ENCODE measurements around the gene AATF.
"Not testable (repeated sequence)": the region's sequence is repeated elsewhere in the genome, so short reads cannot be mapped to it uniquely, and the experiment has no call there.

The AATF gene

GRCh38 chr17:37047631-37048104 lies 98.9 kb downstream of the AATF start:
- peak; percentile 77 for DNase-seq (ENCODE audit: low spot score)

DNA sequence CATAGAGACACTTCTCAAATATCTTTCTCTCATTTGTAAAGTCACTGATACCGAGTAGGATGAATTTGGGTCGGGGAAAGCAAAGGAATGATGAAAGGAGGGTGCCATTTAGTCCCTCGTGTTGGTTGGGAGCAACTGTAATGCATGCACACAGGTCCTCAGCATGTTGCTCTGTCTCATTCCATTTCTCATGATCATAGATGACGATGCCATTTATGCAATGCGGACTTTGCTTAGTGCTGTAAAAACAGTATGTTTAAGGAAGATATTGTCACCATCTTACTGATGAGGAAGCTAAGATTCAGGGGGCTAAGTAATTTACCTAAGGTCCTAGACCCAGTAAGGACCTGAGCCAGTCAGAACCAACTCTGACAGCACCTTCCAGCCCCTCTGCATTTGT lies 100.1 kb downstream of the AATF start:
- no peak for DNase-seq (ENCODE audit: low spot score)

DNA sequence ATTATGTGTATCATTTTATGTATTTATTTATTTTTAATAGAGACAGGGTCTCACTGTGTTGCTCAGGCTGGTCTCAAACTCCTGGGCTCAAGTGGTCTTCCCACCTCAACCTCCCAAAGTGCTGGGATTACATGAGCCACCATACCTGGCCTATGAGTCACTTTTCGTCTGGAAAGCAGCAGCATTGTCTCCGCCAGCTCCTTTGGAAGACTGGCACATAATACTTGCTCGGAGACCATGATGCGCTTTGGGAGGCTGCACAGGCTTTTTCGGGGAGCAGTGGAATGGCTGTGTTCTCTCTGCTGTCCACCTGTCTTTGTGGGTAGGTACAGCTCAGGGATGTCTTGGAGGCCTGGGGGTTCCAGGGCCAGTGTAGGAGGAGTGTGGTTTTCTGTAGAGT lies 102.2 kb downstream of the AATF start:
- no peak for DNase-seq (ENCODE audit: low spot score)

GRCh38 chr17:37051381-37051780 lies 102.6 kb downstream of the AATF start:
- DNase-seq (ENCODE audit: low spot score): no peak

DNA sequence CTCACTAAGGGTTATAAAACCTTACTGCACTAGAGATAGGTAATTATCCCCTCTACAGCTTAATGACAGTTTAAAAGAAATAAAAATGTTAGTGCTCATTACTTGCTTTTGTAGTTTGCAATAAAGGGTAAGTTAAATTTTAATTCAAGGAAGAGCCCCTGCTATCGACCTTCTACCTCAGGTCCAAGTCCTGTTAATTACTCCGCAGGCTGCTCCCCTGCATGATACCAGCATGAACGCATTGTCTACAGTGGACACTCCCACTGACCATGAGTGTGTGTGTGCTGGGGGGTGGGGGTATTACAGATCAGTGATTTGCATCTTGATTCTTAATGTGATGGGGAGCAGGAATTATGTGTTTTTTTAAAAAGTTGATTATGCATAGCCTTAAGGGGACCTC lies 103.1 kb downstream of the AATF start:
- DNase-seq (ENCODE audit: low spot score): no peak

DNA sequence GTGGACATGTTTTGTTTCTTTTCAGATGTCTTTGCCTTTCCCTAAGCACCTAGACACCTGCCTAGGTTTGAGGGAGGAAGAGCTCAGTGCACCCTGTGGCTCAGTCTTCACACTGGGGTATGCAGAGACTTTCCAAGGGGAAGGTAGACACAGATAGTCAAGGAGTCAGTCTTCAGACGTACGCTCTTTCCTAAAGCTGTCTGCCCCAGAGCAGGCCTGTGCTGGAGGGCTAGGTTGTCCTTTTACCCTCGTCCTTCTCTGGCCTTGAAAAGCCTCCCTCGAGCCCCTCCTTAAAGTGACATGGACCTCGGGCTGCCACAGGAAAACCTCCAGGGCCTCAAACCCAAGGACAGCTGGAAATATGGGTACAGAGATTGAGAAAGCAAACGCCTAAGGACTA lies 103.7 kb downstream of the AATF start:
- DNase-seq (ENCODE audit: low spot score): no peak

DNA sequence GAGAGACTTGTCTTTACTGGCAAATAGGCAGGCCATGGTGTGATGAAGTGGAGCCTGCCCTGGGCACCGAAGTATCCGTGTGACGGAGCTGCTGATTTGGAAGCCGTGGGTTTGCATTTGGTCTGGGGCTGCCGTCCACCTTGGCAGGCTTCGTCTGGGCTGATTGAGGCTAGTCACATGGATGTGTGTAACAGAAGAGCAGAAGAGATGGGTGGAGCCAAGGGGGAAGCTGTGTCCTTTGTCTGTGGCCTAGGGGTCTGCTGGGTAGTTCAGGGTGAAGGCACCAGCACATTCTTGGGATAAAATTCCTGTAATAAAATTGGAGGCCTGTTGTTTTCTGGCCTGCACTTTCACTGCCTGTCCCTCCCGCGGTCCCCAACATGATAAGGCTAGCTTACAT lies 106.1 kb downstream of the AATF start:
- DNase-seq (ENCODE audit: low spot score): no peak

- DNase-seq (ENCODE audit: low spot score): no peak
These were observed 107.9 kb downstream of the AATF start for GRCh38 chr17:37056622-37057021.

- DNase-seq (ENCODE audit: low spot score): no peak
These were observed 110.7 kb downstream of the AATF start for GRCh38 chr17:37059493-37059892.

- no peak for DNase-seq (ENCODE audit: low spot score)
These were observed 111.3 kb downstream of the AATF start for GRCh38 chr17:37060094-37060493.

- no peak for DNase-seq (ENCODE audit: low spot score)
These were observed 112.2 kb downstream of the AATF start for GRCh38 chr17:37060928-37061327.

- no peak for DNase-seq (ENCODE audit: low spot score)
These were observed 113.3 kb downstream of the AATF start for GRCh38 chr17:37062021-37062420.

DNA sequence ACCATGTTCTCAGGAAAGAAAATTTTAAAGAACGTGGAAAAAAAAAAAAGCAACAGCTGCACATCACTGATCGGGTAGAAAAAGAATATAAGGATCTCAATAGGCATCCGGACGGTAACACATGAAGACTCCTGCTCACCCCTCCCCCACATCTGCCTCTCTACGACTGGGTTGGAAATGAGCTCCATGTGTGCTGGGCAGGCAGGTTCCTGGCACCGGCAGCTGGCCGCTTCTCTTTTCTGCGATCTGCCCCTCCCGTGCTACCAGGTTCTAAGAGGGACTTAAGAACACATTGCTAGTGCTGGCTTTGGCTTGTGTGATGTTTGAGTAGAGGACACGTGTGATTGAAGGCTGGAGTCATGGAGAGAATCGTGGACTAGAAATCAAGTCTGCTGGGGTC lies 115.5 kb downstream of the AATF start:
- DNase-seq (ENCODE audit: low spot score): no peak

- no peak for DNase-seq (ENCODE audit: low spot score)
These were observed 116.2 kb downstream of the AATF start for GRCh38 chr17:37064956-37065355.

GRCh38 chr17:37065486-37066321 lies 117.0 kb downstream of the AATF start:
- DNase-seq (ENCODE audit: low spot score): no peak

GRCh38 chr17:37066322-37067255 lies 117.8 kb downstream of the AATF start:
- no peak for DNase-seq (ENCODE audit: low spot score)

DNA sequence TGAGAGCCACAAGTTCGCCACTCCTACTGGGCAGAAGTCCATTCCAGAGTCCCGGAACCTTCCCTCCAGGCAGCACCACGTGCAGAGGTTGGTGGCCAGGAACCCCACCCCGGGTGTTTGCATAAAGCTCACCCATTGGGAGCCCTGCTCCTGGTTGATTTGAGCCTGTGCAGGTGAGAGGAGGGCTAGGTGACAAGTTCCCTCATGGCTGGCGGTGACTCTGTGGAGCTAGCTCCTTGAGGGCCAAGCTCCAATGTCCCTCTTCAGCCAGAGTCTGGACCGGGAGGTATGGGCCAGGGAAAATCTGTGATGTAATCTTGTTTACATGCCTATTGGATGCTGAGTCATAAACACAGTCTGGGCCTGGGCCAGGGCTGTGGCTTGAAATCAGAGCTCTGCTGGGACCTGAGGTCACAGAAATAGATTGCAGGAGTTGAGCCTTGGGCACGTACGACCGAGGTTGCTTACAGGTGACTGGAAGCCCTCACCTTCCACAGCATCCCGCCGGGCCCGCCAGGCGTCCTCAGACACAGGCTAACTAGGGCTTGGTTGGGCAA lies 118.9 kb downstream of the AATF start:
- peak; percentile 90 for DNase-seq (ENCODE audit: low spot score)

- DNase-seq (ENCODE audit: low spot score): no peak
These were observed 119.5 kb downstream of the AATF start for GRCh38 chr17:37068266-37068665.

- DNase-seq (ENCODE audit: low spot score): no peak
These were observed 120.3 kb downstream of the AATF start for GRCh38 chr17:37069087-37069486.

GRCh38 chr17:37073464-37073863 lies 124.7 kb downstream of the AATF start:
- not testable (repeated sequence) for DNase-seq (ENCODE audit: low spot score)

DNA sequence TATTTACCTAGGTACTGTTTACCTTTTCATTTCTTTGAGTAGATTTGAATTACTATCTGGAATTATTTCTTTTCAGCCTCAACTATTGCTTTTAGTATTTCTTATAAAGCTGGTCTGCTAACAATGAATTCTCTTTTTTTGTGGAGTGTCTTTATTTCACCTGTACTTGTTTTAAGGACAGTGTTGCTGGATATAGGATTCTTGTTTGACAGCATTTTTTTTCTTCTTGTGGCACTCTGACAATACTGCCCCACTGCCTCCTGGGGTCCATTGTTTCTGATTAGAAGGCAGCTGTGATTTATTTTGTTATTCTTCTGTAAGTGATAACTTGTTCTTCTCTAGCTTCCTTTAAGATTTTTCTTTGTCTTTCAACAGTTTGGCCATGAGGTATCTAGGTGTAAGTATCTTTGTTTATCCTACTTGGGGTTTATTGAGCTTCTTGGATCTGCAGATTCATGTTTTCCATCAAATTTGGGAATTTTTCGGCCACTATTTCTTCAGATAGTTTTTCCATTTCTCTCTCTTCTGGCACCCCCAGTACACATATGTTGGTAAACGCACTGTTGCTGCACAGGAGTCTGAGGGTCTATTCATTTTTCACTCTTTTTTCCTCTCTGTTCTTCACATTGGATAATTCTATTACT lies 130.4 kb downstream of the AATF start:
- no peak for DNase-seq (ENCODE audit: low spot score)

- no peak for DNase-seq (ENCODE audit: low spot score)
These were observed 131.0 kb downstream of the AATF start for GRCh38 chr17:37079735-37080134.

Data from SW480 (cell line).